ENCODE data around the gene ADCY1.

ADCY1 gene

GRCh38 chr7:45638916-45639315 is 64.7 kb downstream of the ADCY1 start:
- no peak for DNase-seq
- Histone ChIP-seq H3K36me3 (no peaks in the 10 kb centered on the region), H3K27ac (no peak overlapping the region), H3K4me3 (ENCODE audit: low read depth, low read length) (no peak overlapping the region), H3K27me3 (ENCODE audit: insufficient read depth, low read depth, severe bottlenecking) (no peaks in the 10 kb centered on the region), H3K9me3 (ENCODE audit: severe bottlenecking) (no peaks in the 10 kb centered on the region)
- no peak for TF ChIP-seq CTCF (IDR thresholded peaks at IDR 0.05; ENCODE audit: low read depth, low read length)

GRCh38 chr7:45642044-45642443 is 67.9 kb downstream of the ADCY1 start:
- H3K9me3 ChIP-seq (ENCODE audit: severe bottlenecking): no peaks in the 10 kb centered on the region

GRCh38 chr7:45643630-45644029 is 69.5 kb downstream of the ADCY1 start:
- no peaks in the 10 kb centered on the region for H3K9me3 ChIP-seq (ENCODE audit: severe bottlenecking)
- no peak for DNase-seq
- H3K36me3 ChIP-seq: no peaks in the 10 kb centered on the region
- H3K27ac ChIP-seq: no peak overlapping the region
- H3K4me3 ChIP-seq (ENCODE audit: low read depth, low read length): no peak overlapping the region
- H3K27me3 ChIP-seq (ENCODE audit: insufficient read depth, low read depth, severe bottlenecking): no peaks in the 10 kb centered on the region
- no peak for TF ChIP-seq CTCF (IDR thresholded peaks at IDR 0.05; ENCODE audit: low read depth, low read length)

More at GRCh38 chr7:45642044-45642443, 67.9 kb downstream of the ADCY1 start:
- no peak overlapping the region for H3K27ac ChIP-seq
- DNase-seq: peak; percentile 63
- H3K27me3 ChIP-seq (ENCODE audit: insufficient read depth, low read depth, severe bottlenecking): no peaks in the 10 kb centered on the region
- no peak for TF ChIP-seq CTCF (IDR thresholded peaks at IDR 0.05; ENCODE audit: low read depth, low read length)
- H3K4me3 ChIP-seq (ENCODE audit: low read depth, low read length): no peak overlapping the region
- H3K36me3 ChIP-seq: no peaks in the 10 kb centered on the region

GRCh38 chr7:45644237-45644636 is 70.1 kb downstream of the ADCY1 start:
- no peak overlapping the region for H3K4me3 ChIP-seq (ENCODE audit: low read depth, low read length)
- H3K36me3 ChIP-seq: no peaks in the 10 kb centered on the region
- no peak overlapping the region for H3K27ac ChIP-seq
- no peak for TF ChIP-seq CTCF (IDR thresholded peaks at IDR 0.05; ENCODE audit: low read depth, low read length)
- H3K27me3 ChIP-seq (ENCODE audit: insufficient read depth, low read depth, severe bottlenecking): no peaks in the 10 kb centered on the region
- H3K9me3 ChIP-seq (ENCODE audit: severe bottlenecking): no peaks in the 10 kb centered on the region
- DNase-seq: no peak

- Histone ChIP-seq H3K36me3 (no peaks in the 10 kb centered on the region; the same call in 1 of the 2 replicates), H3K4me3 (ENCODE audit: low read depth, low read length) (no peak overlapping the region), H3K27ac (no peak overlapping the region), H3K27me3 (ENCODE audit: insufficient read depth, low read depth, severe bottlenecking) (no peaks in the 10 kb centered on the region), H3K9me3 (ENCODE audit: severe bottlenecking) (no peaks in the 10 kb centered on the region)
- DNase-seq: no peak
- no peak for TF ChIP-seq CTCF (IDR thresholded peaks at IDR 0.05; ENCODE audit: low read depth, low read length)
Measured at GRCh38 chr7:45645141-45645969, 71.2 kb downstream of the ADCY1 start.

All from WERI-Rb-1 (cell line).